Effector memory CD8-positive, alpha-beta T cell (primary cell): ENCODE data around the gene JAZF1.
A peak's percentile ranks its signal among the peaks of the same experiment; 100 is the strongest.

Source experiments
- ATAC-seq: fragments of 150-1000 bp; cut with Tn5 transposase; replicated peaks from 2 replicates; pipeline ENCODE4 v1.10.0; 2021; ENCODE audit warnings: mild to moderate bottlenecking, moderate library complexity
- DNase-seq, 3 experiments: peaks; one replicate each; pipeline ENCODE4 v3.0.0; 2021
- H3K27ac Mint-ChIP-seq, 2 donors: one replicate each; pipeline ENCODE4 v1.8.0; 2022; ENCODE audit warnings: mild to moderate bottlenecking in 2 of 2, mixed read lengths in 2 of 2, moderate library complexity in 2 of 2
- H3K27me3 Mint-ChIP-seq, 2 donors: one replicate each; pipeline ENCODE4 v1.8.0; 2022; ENCODE audit warnings: mixed read lengths in 2 of 2
- H3K36me3 Mint-ChIP-seq: one replicate; pipeline ENCODE4 v1.8.0; 2022; ENCODE audit warnings: mild to moderate bottlenecking, moderate library complexity, mixed read lengths; ENCODE audit not compliant: insufficient read depth
- H3K4me1 Mint-ChIP-seq, 2 donors: one replicate each; pipeline ENCODE4 v1.8.0; 2022; ENCODE audit warnings: low read depth in 2 of 2, mixed read lengths in 2 of 2
- H3K4me3 Mint-ChIP-seq, 2 donors: one replicate each; pipeline ENCODE4 v1.8.0; 2022; ENCODE audit warnings: mild to moderate bottlenecking in 2 of 2, mixed read lengths in 2 of 2, moderate library complexity in 2 of 2
- H3K9me3 Mint-ChIP-seq, 2 donors: one replicate each; pipeline ENCODE4 v1.8.0; 2022; ENCODE audit warnings: mixed read lengths in 2 of 2

Gene JAZF1

DNA sequence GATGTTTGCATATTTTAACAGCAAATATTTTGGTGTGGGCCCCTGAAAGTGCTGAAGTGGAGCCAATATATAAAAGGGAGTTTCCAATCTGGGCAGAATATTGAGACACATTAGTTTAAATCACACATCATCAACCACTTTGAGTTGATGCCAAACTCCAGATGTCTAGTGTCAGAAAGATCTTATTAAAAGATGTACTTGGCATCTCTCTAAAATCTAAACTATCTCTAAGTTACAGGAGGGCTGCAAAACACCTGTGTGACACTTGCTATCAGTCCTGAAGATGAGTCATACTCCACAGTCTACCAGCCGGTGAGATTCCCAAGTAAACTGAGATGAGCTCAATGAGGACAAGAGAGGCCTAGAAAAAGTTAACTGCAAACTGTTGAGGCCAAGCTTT is 11.4 kb downstream of the JAZF1 start:
- Mint-ChIP-seq H3K9me3 (no peaks in the 10 kb centered on the region), H3K27me3 (no peaks in the 10 kb centered on the region), H3K27ac (peak overlapping the region in 1 of 2 donors; percentile 42), H3K4me3 (no peak overlapping the region), H3K36me3 (peaks cover 12% of the 10 kb centered on the region), H3K4me1 (peaks cover 8 to 28% of the 10 kb centered on the region in 2 donors)
- DNase-seq (no peak), ATAC-seq (peak; percentile 31)

DNA sequence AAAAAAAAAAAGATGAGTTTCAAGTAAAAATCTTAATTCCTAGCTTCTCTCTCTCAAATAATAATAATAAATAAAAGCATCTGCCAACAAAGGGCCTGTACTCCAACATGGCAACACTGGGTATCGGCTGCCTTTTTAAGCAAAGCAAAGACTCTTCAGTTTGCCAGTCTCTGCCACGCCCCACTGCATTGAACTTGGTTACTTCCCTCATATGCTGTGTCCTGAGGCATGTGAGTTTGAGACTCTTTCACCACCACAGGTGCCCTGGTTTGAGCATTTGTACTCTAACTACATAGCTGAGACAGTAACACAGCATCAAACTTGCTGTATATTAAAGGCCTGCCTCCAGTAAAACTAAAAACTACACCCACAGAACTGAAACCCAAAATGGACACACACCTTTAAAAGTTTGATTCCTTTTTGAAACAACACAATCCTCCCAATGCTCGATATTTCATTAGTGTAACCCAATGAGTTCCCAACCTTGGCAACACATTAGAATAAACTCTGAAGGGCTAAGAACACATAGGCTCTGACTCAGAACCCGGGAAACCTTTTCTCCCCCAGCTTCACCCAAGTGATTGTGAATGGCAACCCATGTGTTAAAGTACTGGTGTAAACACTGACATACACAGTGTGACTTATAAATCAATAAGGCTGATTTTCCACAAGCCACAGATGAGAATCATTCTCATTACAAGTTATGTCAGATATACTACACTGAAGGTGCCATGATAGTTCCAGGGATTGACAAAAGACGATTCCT is 12.0 kb downstream of the JAZF1 start:
- no peak for DNase-seq
- peak; percentile 21 for ATAC-seq
- H3K27me3 Mint-ChIP-seq, result no peaks in the 10 kb centered on the region
- peak overlapping the region in 1 of 2 donors; percentile 42 for H3K27ac Mint-ChIP-seq
- H3K4me1 Mint-ChIP-seq, result peaks cover 8 to 29% of the 10 kb centered on the region in 2 donors
- peaks cover 8% of the 10 kb centered on the region for H3K36me3 Mint-ChIP-seq
- no peak overlapping the region for H3K4me3 Mint-ChIP-seq
- H3K9me3 Mint-ChIP-seq, result no peaks in the 10 kb centered on the region

DNA sequence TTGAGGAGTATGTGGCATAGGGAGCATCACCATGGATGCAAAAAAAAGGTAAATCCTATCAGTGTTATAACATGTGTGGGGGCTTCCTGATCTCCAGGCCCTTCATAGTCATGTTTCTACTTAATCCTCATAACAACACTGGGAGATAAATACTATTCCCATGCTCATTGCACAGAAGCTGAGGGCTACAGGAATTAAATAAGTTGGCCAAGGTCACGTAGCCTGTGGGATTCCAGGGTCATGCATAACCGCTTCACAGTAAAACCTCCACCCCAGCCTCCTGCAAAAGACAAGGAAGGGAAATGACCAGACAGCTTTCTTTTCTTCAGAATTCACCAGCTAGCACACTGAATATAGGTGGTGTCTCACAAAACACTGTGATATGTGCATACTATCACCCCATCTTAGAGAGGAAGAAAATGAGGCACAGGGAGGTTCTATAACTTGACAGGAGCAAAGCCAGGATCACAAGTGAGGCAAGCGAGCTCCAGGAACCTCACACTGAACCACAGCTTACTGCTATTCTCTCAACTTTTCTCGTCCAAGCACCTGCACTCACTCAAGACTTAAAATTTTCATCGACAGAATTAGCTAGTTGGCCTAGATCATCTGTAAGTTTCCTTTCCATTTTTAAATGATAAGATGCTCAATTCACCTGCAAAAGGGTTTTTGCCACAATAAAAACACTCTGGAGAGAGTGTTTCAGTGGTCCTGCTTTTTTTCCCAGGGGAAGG is 13.4 kb downstream of the JAZF1 start:
- Mint-ChIP-seq H3K36me3 (peaks cover 8% of the 10 kb centered on the region), H3K4me1 (peaks cover 8 to 31% of the 10 kb centered on the region in 2 donors), H3K9me3 (no peaks in the 10 kb centered on the region), H3K27me3 (no peaks in the 10 kb centered on the region), H3K4me3 (no peak overlapping the region), H3K27ac (no peak overlapping the region)
- ATAC-seq (no peak), DNase-seq (no peak)

DNA sequence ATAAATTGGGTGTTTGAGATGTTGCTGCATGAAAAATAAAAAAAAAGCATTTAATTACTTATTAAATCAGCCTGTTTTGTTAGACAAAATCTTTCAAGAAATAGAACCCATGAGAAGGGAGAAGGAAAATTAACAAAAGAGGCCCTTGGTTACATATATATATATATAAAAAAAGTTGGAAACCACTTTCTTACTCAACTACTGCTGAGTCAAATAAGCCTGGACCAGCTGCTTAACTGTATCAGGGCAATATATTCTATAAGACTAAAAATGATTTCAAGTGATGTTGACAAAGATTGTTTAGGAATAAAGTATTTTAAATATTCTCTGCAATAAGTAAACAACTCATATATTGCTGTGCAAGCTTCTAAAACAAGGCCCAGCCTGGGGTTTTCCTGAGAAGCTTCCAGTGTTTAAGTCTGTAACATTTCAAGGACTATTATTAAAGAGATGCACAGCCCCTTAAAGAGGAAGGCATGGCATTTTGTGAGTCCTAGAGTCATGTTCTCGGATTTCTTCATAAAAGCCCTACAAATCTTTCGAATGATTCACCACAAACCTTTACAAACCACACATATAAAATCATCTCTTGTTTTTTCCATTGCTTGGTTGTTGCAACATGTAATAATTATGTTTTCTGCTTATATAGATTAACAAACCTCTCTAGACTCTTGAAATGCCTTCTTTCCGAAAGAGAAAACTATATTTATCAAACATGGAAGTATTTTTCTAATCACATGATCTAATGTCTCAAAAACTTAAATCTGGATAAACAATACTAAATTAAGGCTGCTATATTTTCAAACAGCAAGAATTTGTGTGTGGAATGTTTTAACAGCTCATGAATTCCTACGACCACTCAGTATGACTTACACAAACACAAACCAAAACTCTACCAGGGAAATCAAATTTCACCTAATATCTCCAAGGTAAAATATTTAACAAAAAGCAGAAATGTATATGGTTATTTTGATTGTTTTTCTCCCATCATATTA is 14.3 kb downstream of the JAZF1 start:
- Mint-ChIP-seq H3K4me3 (no peak overlapping the region), H3K4me1 (peaks cover 8 to 34% of the 10 kb centered on the region in 2 donors)

DNA sequence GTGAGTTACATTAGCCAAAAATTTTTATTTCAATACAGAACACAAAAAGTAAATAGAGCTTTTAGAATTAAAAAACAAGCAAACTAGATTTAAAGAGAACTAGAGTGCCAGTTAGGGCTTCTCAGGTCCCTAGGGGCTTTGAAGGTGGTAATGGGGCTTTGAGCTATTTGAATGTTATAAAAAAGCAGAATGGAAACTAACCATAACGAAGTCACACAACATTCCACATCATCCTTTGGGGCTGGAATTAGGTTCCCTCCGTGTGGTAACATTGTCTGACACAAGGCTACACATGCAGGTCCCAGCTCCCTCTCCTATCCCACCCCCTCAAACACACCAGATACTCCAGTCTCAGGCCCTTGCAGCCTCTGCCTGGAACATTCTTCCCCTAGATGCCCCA is 15.3 kb downstream of the JAZF1 start:
- no peaks in the 10 kb centered on the region for H3K27me3 Mint-ChIP-seq
- no peak overlapping the region for H3K4me3 Mint-ChIP-seq
- H3K36me3 Mint-ChIP-seq, result peaks cover 3% of the 10 kb centered on the region
- ATAC-seq (no peak), DNase-seq (no peak)
- H3K4me1 Mint-ChIP-seq, result peaks cover 8 to 31% of the 10 kb centered on the region in 2 donors
- peak overlapping the region in 1 of 2 donors; percentile 5 for H3K27ac Mint-ChIP-seq
- H3K9me3 Mint-ChIP-seq, result no peaks in the 10 kb centered on the region

More for the DNA sequence above, 14.3 kb downstream of the JAZF1 start:
- Mint-ChIP-seq H3K9me3 (no peaks in the 10 kb centered on the region), H3K27me3 (no peaks in the 10 kb centered on the region), H3K36me3 (peaks cover 8% of the 10 kb centered on the region), H3K27ac (peak overlapping the region in 1 of 2 donors; percentile 5)
- DNase-seq, result no peak
- no peak for ATAC-seq

DNA sequence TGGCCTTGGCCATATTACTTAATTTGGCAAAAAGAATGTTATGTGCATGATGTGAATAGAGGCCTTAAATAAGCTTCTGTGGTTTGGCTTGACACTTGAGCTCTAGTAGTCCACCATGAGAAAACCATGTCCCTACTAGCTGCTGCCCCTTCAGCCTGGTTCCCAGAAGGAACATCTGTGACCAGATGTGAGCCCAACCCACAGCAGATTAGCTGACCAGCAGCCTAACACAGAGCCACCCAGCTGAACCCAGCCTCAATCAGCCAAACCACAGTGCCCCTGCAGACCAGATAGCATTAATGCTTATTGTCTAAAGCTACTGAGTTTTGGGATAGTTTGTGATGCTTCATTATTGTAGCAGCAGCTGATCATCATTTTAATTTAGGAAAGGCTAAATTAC is 16.6 kb downstream of the JAZF1 start:
- H3K9me3 Mint-ChIP-seq, result no peaks in the 10 kb centered on the region
- H3K4me3 Mint-ChIP-seq, result no peak overlapping the region
- ATAC-seq (no peak), DNase-seq (no peak)
- H3K4me1 Mint-ChIP-seq, result peaks cover 4 to 30% of the 10 kb centered on the region in 2 donors
- H3K36me3 Mint-ChIP-seq, result peaks cover 3% of the 10 kb centered on the region
- H3K27me3 Mint-ChIP-seq, result no peaks in the 10 kb centered on the region
- no peak overlapping the region for H3K27ac Mint-ChIP-seq

DNA sequence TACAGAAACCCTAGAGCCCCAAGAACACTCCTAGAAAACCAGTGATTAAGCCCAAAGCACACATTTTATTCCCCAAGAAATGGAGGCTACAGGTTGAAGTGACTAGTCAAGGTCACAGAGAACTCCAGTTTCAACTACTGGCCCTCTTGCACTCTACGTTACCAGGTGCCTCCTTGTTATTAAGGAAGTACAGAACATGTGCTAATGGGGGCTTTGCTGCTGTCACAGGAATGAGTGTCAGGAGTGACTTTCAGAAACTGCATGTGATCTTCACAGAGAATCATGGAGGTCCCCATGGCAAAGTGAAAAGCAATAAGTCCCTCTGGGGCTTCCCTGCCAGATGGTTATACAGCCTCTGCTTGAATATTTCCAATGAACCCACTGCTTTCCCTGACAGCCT is 19.3 kb downstream of the JAZF1 start:
- no peak overlapping the region for H3K4me3 Mint-ChIP-seq
- no peak for DNase-seq
- H3K27ac Mint-ChIP-seq, result peak overlapping the region in 1 of 2 donors; percentile 60
- H3K36me3 Mint-ChIP-seq, result peaks cover 3% of the 10 kb centered on the region
- ATAC-seq, result no peak
- H3K9me3 Mint-ChIP-seq, result no peaks in the 10 kb centered on the region
- H3K27me3 Mint-ChIP-seq, result no peaks in the 10 kb centered on the region
- H3K4me1 Mint-ChIP-seq, result peaks cover 10 to 46% of the 10 kb centered on the region in 2 donors

DNA sequence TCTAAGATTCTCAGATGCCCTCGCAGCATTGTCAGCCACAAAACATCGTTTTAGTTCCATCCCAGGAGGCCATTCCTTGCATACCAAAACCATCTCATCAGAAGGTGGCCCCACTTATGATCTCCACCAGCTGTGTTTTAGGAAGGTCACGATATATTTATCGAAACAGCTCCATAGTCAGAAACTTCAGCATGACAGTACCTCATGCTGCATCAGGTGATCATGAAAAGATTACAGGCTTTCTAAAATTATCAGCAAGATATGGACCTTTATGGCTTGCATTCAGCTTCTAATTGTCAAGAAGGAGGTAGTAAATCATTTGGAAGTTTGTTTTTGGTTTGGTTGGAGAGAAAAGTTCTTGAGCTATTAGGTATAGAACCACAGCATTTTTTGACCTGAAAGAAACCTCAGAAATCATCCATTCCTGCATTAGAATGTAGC is 20.0 kb downstream of the JAZF1 start:
- peaks cover 3% of the 10 kb centered on the region for H3K36me3 Mint-ChIP-seq
- no peak overlapping the region for H3K4me3 Mint-ChIP-seq
- H3K9me3 Mint-ChIP-seq, result no peaks in the 10 kb centered on the region
- H3K4me1 Mint-ChIP-seq, result peaks cover 12 to 45% of the 10 kb centered on the region in 2 donors
- H3K27me3 Mint-ChIP-seq, result no peaks in the 10 kb centered on the region
- DNase-seq, result no peak
- no peak overlapping the region for H3K27ac Mint-ChIP-seq
- ATAC-seq, result no peak

DNA sequence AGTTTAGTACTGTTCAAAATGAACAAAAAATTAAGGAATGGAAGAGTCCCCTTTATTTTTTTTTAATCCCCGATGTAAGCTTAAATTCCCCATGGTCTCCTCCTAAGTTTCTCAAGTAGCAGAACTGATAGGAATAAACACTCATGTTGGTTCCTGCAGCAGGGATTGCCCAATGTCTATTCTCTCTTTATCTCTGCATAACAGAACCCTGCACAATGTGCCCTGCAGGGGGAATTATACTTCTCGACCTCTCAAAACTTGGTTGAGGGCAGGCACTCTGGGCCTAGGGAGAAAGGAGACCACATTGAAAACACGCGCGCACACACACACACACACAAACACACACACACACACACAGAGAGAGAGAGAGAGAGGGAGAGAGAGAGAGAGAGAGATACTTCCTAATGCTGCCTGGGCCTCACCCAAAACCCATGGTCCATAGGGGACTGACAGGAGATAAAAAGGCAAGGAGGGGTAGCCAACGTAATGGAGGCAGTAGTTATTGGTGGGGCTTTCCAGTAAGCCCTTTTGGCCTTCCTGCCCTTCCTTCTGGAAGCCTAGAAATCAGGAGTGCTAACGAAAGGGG is 22.7 kb downstream of the JAZF1 start:
- H3K4me3 Mint-ChIP-seq, result no peak overlapping the region
- H3K36me3 Mint-ChIP-seq, result peaks cover 3% of the 10 kb centered on the region
- no peaks in the 10 kb centered on the region for H3K9me3 Mint-ChIP-seq
- peak overlapping the region in 1 of 2 donors; percentile 16 for H3K27ac Mint-ChIP-seq
- ATAC-seq (no peak), DNase-seq (no peak)
- peaks cover 28 to 59% of the 10 kb centered on the region in 2 donors for H3K4me1 Mint-ChIP-seq
- H3K27me3 Mint-ChIP-seq, result no peaks in the 10 kb centered on the region

DNA sequence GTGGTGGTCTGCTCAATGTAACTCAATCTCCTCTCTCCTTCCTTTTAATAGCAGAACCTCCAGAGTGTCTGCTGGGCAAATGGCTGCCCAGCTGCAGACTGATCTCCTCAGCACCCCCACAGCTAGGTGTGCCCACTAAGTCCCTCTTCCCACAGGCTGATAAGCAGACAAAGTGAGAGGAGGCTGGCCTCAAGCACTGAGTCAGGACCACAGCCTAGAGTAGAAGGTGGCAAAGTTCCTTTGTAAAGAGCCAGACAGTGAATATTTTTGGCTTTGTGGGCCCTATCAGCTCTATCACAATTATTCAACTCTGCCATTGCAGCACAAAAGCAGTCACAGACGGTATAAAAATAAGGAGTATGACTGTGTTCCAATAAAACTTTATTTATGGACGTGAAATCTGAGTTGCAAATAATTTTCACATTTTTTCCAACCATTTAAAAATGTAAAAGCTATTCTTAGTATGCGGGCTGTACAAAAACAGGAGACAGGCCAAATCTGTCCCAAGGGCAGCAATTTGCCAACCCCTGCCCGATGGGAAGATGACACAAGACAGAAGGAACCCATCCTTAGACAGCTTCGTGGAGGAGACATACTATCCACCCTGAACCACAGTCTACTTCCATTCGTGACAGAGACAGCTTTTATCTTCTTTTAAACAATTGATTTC is 23.4 kb downstream of the JAZF1 start:
- DNase-seq (no peak), ATAC-seq (no peak)
- peaks cover 32 to 63% of the 10 kb centered on the region in 2 donors for H3K4me1 Mint-ChIP-seq
- H3K9me3 Mint-ChIP-seq, result no peaks in the 10 kb centered on the region
- H3K27ac Mint-ChIP-seq, result no peak overlapping the region
- H3K4me3 Mint-ChIP-seq, result no peak overlapping the region
- H3K36me3 Mint-ChIP-seq, result peaks cover 6% of the 10 kb centered on the region
- H3K27me3 Mint-ChIP-seq, result no peaks in the 10 kb centered on the region

DNA sequence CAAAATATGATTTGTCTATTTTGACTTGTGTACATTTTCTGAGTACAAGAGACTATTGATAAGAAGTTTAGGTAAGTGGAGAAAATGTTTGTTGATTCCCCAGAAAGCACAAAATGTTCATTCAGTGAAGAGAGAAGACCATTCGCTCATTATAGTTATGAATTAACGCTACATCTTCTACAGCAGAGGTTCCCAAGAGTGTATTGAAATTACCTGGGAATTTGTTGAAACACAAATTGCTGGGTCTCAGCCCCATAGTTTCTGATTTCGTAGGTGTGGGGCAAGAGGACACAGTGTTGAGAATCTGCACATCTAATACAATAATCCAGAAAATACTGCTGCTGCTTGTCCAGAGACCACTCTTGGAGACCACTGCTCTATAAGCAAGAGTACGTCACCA is 24.2 kb downstream of the JAZF1 start:
- no peaks in the 10 kb centered on the region for H3K9me3 Mint-ChIP-seq

DNA sequence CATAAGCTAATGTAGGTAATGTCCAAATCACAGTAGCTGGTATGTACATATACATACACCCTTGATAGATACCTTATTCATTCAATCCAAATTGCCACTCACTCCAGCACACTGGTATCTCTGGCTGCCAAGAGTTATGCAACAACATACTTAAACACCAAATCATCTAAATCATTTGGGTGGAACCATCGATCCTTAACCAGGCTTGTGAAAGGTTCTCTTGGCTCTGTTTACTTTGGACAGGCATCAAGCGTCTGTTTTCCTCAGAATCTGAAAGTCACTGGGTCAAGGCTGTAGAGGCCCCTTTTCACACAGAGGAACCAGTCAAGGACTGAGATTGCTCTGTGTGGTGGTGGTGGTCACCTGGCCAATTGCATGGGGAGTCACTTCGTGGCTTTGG is 24.6 kb downstream of the JAZF1 start:
- no peaks in the 10 kb centered on the region for H3K27me3 Mint-ChIP-seq
- no peak overlapping the region for H3K4me3 Mint-ChIP-seq
- H3K27ac Mint-ChIP-seq, result peak overlapping the region in 1 of 2 donors; percentile 67
- no peaks in the 10 kb centered on the region for H3K9me3 Mint-ChIP-seq
- ATAC-seq (no peak), DNase-seq (no peak)
- peaks cover 34 to 64% of the 10 kb centered on the region in 2 donors for H3K4me1 Mint-ChIP-seq
- peaks cover 9% of the 10 kb centered on the region for H3K36me3 Mint-ChIP-seq

More for the DNA sequence above, 24.2 kb downstream of the JAZF1 start:
- no peak overlapping the region for H3K4me3 Mint-ChIP-seq
- ATAC-seq (no peak), DNase-seq (no peak)
- H3K4me1 Mint-ChIP-seq, result peaks cover 34 to 64% of the 10 kb centered on the region in 2 donors
- peaks cover 9% of the 10 kb centered on the region for H3K36me3 Mint-ChIP-seq
- no peaks in the 10 kb centered on the region for H3K27me3 Mint-ChIP-seq
- H3K27ac Mint-ChIP-seq, result no peak overlapping the region
